Stimulated activated CD4-positive, alpha-beta T cell treated with anti-CD3 and anti-CD28 coated beads, Interleukin-2, amount 100 ng/mL, for 24 hours (primary cell): ENCODE results near the gene POU2F3.

ENCODE experiments used
- DNase-seq, 2 donors: peaks; one replicate each; pipeline ENCODE4 v3.0.0-alpha.2; 2020

Gene POU2F3

DNA sequence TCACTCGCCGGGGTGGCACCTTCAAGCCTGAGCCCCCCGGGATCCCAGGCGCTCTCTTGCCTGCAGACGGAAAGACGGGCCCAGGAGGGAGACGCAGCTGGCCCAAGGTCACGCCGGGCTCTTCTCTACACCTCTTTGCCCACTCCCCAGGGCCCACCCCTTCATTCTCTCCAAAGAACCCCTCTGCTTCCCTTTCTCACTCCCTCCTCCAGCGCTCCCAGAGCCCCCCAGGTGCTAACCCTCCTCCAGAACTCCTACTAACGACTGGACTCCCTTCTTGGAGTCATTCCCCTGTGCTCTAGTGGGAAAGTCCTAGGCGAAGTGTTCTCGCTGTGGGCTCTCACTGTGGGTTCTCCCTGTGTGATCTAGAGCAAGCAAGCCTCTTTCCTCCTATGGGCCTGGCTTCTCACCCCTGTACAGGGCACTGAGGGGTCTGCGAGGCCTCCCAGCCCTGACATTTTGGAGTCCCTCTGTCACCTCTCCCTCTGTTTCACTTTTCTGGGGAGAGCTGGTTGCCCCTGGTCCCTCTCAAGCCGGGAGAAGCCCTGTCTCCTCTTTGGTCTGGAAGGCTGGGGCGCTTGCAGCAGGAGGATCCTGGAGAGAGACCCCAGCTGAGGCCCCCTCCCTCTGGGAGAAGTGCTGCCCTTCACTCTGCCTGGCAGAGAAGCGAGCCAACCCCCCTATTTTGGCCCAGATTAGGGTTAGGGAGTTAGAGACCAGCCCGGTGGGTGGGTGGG, 28.2 kb upstream of the POU2F3 start:
- DNase-seq = no peak

GRCh38 chr11:120212259-120212878, 27.6 kb upstream of the POU2F3 start:
- no peak for DNase-seq

- no peak for DNase-seq
Measured at GRCh38 chr11:120212926-120213325, 27.0 kb upstream of the POU2F3 start.

DNA sequence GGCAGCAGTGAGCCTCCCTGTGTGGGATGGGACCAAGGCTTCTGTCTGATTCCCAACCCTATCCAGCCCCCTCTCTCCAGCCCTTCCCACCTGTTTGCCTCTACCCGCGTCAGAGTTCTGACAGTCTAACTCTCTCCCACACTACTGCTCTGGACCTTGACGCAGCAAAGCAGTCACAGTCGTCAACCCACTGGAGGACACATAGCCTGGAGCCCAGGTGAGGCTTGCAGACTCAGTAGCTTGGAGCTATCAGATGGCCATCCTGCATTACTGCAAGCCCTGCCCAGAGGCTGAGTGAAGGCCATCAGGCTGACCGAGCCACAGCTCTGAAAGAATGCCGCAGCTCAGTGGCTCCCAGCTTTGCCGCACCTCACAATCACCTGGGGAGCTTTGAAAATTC, 25.4 kb upstream of the POU2F3 start:
- no peak for DNase-seq

DNA sequence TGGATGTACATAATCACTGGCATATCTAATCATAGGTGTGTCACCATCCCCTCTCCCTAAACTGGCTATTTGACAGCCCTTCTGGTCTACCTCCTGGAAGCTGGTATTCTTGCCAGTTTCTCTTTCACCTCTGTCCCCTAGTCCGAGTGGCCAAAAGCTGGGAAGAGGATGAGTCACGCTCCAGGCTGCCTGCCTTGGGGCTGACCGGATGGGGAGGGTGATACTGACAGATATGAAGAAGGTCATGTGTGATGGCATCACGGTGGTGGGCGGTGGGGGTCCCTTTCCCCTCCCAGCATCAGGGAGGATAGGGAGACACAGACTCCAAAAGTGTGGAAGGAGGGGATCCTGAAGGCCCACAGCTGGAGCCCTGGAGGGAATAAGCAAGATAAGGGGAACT, 24.3 kb upstream of the POU2F3 start:
- DNase-seq = no peak

- no peak for DNase-seq
Measured at GRCh38 chr11:120216426-120217102, 23.4 kb upstream of the POU2F3 start.

DNA sequence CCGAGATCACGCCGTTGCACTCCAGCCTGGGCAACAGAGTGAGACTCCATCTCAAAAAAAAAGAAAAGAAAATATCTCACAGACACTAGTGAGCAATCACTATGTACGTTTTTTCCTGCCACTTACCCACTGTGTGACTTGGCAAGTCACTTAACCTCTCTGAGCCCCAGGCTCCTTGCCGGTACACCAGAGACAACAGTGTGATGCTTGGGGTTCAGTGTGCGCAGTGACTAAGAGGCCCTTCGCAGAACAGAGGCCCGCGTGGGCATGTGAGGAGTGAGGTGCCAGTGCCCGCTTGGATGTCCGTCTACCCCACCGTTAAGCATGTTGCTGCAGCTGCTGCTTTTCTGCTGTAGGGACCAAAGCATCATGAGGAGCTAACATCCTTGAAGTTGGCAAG, 22.4 kb upstream of the POU2F3 start:
- DNase-seq = no peak

DNA sequence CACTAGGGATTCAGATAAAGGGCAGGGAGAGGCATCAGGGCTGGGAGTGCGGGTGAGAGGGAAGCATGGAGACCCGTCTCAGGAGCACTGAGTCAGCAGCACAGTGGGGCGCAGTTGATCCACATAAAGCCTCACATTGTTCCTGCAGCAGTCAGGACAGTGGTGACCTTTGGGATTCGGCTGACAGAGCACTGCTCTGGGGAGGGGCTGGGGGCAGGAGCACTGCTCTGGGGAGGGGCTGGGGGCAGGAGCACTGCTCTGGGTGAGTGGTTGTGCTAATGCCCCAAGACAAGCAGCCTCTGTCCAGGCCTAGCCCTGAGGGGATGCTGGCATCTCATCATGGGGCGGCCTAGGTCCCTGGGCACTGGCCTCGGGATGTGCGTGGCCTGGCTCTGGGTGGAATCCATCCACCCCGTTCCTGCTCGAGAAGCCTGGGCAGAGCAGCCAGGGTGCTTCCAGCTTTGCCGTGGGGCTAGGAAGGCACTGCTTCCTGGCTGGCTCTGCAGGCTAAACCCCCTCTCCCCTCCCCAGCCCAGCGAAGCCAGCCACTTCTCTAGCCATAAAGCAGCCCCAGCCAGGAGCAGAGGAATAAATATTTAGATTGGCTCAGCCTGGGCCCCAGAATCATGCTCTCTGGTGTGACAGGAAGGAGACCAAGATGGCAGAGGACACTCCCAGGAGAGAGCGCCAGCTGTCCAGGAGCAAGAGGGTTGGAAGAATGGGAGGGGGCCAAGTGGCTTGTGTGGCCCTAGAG, 21.8 kb upstream of the POU2F3 start:
- DNase-seq = no peak

GRCh38 chr11:120218695-120219033, 21.3 kb upstream of the POU2F3 start:
- DNase-seq = no peak

DNA sequence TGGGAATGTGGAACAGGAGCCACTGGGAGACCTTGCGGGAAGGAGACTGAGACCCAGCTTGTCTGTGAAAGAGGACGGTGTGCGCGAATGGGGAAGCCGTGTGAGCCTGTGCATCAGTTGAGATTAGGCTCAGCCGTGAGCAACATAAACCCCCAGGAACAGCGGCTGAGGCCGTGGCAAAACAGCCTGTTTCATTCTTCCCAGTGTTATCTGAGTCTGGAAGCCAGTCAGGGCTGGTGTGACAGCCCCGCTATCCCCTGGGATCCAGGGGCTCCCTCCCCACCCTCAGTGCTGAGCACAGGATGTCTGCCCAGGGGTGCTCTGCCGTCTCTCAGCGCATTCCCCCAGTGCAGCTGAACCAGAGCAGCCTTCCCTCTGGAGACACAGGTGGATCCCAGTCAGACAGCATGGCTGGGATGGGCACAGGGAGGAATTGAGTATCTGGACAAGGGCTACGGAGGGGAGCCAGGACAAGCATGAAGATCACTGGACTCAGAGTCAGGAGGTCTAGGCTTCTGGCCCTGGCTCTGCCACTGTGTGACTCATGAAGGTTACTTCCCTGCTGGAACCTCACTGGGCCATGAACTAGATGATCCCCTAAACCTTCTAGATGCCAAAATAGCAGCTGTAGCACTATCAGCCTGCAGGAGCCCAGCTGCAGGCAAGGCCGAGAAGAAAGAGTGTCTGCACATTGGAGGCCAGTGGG, 20.6 kb upstream of the POU2F3 start:
- DNase-seq = no peak

- no peak for DNase-seq
Measured at GRCh38 chr11:120219938-120220746, 19.8 kb upstream of the POU2F3 start.

DNA sequence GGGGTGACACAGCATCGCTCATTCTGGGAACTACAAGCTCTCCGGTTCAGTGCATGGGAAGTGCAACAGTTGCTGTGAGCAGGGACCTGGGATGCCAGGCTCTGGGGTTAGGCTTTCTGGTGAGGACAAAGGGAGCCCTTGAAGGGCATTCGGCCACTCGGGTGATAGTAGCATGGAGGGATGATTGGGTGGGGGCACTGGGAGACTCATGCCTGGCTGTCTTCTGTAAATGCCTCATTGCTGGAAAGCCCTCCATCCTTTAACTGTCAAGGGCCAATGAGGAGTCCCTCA, 19.2 kb upstream of the POU2F3 start:
- no peak for DNase-seq

DNA sequence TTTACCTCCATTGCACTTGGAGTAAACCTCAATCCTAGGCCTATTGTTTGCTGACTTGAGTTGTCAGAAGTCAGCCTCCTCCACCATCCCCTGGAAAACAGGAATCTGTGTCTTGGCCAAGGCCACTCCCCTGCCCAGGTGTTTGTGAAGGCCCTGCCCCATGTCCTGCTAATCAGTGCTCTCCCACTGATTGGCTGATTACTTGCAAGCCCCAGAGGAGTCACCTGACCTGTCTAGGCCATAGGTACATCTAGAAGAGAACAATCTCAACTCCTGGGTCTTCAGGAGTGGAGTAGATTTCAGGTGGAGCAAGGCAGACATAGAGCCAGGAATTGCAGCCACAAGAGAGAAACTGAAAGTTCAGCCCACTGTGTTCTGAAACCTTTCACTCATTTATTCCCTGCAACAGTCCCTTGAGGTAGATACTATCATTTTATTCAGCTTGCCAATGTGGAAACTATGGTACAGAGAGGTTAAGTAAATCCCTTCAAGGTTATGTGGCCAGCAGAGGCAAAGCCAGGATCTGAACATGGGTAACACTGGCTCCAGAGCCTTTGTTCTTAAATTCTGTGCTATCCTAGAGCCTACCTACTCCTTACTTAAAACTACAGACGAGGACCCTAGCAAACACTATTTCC, 18.7 kb upstream of the POU2F3 start:
- DNase-seq = no peak

GRCh38 chr11:120222916-120223315, 17.0 kb upstream of the POU2F3 start:
- no peak for DNase-seq

GRCh38 chr11:120223793-120224192, 16.1 kb upstream of the POU2F3 start:
- DNase-seq = no peak

DNA sequence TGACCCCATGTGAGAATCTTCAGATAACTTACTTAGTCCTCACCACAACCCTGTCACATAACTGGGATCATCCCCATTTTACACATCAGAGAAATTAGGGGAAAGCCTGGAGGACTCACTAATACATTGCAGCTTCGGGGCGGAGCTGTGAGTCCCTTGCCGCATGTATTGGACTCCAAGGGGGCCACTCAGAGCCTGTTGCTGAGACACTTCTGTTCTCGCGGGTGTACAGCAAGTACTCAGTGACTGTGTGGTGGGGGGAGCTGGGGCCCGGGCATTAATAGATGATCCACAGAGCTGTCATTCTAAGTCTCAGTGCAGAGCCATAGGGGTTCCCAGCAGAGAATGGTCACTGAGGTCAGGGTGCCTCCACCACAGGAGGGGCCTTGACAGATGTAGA, 15.6 kb upstream of the POU2F3 start:
- no peak for DNase-seq

GRCh38 chr11:120224972-120225909, 14.7 kb upstream of the POU2F3 start:
- no peak for DNase-seq

DNA sequence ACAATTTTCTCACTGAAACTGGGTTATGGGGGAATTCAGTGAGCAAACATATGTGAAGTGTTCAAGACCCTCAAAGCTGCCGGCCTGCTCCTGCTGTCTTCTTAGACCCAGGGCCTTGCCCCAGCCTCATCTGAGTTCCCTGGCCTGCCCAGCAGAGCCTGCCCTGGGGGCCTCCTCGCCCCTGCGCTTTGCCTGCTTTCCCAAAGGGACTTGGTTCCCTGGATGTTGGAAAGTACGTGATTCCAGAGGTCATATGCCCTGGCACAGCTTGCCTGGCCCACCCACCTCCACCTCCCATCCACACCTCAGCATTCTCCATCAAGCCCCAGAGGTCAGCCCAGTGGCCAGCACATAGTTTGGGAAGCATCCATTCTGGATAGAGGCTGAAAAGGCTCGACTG, 13.7 kb upstream of the POU2F3 start:
- DNase-seq = no peak

DNA sequence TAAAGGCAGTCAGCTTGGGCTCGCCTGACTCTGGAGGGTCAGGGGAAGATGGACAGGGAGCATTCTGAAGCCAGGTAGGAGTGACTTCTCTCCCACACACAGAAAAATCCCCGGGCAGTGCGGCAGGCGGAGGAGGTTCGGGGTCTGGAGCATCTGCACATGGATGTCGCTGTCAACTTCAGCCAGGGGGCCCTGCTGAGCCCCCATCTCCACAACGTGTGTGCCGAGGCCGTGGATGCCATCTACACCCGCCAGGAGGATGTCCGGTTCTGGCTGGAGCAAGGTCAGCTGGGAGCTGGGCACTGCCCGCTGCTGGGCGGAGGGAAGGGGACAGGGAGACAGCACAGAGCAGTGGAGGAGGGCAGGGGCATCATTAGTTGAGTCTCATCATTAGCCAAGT, 13.2 kb upstream of the POU2F3 start:
- DNase-seq = no peak

DNA sequence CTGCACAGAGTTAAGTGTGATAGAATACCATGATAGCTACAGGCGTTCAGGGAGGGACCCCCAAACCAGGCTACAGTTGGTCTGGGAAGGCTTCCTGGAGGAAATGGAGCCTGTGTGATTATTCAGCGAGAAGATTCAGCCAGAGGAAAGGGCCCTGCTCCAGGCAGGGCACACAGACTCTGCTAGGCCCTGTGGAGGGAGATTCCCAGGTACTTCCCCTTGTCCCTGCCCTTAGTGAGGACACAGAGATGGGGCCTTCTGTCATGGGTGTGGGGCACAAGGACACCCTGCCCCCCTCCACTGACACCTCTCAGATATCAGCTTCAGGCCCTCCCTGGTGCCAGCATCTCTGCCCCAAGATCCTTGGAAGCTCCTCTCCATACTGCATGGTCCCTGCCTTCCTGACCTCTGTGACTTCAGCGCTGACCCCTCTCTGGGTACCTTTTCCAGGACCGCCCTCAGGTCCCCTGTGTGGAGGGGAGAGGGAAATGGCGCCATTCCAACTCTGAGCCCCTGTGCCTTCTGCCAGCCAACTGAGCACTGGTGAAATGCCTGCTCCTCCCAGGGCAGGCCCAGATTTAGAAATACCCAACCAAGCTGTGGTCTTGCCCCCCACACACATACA, 12.6 kb upstream of the POU2F3 start:
- DNase-seq = no peak
